Measurements from ENCODE around the gene FAM163A.
"Not testable (repeated sequence)": the region's sequence is repeated elsewhere in the genome, so short reads cannot be mapped to it uniquely, and the experiment has no call there.

The FAM163A gene

DNA sequence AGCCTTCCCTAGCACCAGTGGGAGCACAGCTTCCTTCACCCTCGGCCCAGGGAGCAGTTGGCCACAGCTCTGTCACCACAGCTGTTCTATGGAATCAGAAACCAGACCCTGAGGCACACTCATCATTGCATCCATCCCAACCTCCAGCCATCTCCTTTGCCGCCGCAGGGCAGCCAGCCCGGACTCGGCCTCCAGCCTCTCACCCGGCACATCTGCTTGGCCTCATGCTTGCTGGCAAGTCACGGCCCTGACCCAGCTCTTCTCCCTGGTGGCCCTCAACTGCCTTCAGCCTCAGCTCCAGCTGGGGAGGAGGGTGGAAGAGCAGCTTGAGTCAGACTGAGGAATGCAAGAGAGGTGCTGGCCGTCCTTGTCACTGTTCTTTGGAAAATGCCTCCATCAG lies 74.7 kb downstream of the FAM163A start:
- no peak for DNase-seq

- DNase-seq: no peak
Measured at GRCh38 chr1:179818260-179818659, 75.2 kb downstream of the FAM163A start.

DNA sequence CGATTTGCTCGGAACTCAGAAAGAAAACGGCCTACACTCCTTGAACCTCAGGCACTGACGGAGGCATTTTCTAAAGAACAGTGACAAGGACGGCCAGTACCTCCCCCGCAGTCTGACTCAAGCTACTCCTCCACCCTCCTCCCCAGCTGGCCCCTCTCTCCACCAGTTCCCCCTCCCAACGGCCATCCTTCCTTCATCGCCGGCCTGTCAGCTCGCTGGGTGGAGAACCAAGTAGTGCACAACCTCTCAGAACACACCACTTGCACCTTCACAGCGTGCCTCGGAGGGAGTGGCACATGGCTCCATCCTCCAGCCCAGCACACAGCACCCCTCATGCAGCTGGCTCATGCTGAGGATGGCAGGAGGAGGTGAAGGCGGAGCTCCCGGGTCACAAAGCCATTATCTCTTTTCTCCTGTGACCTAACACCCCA lies 75.7 kb downstream of the FAM163A start:
- DNase-seq: no peak

DNA sequence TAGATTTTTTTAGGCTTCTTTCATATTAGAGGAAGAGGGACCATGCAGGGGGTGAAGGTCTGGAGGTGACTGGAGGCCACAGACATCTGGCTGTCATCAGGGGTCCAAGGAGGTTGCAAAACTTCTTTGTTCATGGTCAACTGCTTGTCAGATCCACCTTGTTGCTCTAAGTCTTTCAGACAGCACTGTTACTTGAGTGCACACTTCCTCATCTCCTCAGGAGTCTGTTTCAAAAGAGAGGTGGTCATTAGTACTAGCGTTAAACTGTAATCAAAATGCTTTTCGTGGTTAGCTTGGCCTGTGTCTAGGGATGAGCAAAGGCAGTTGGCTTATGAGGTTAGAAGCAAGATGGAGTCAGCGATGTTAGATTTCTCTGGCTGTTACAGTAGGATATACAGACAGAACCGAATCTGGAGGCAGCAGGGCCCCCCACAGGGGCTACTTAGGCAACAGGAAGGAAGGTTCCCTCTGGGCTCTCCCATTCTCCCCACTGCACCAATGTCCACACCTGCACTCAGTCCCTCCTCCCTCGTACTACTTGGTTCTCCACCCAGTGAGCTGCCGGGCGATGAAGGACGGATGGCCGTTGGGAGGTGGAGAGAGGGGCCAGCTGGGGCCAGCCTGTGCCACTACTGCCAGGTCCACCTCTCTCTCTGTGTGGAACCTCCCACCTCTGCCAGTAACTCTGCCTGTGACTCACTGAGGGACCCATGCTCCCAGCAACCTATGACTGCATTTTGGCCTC lies 77.3 kb downstream of the FAM163A start:
- DNase-seq: no peak

GRCh38 chr1:179821524-179821923 lies 78.4 kb downstream of the FAM163A start:
- no peak for DNase-seq

DNA sequence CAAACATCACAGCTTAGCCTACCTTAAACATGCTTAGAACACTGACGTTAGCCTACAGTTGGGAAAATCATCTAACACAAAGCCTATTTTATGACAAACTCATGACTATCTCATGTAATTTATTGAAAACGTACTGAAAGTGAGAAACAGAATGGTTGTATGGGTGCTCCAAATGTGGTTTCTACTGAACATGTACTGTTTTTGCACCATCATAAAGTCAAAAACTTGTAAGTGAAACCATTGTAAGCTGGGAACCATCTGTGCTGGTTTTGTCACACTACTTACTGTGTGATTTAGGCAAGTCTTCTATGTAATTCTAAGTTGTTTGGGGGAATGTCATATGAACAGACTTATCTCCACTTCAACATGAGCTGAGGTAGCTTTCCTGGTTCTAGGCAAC lies 79.0 kb downstream of the FAM163A start:
- DNase-seq: no peak

DNA sequence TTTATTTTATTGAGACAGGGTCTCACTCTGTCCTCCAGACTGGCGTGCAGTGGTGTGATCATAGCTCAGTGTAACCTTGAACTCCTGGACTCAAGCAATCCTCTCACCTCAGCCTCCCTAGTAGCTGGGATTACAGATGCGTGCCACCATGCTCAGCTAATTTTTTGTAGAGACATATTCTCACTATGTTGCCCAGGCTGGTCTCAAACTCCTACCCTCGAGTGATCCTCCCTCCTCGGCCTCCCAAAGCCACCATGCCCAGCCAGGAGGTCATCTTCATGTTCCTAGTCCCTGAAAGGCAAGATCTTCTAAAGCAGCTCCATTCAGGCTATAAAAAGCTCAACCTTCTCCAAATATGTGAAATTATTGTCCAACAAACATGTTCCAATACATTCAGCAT lies 80.6 kb downstream of the FAM163A start:
- DNase-seq: no peak

DNA sequence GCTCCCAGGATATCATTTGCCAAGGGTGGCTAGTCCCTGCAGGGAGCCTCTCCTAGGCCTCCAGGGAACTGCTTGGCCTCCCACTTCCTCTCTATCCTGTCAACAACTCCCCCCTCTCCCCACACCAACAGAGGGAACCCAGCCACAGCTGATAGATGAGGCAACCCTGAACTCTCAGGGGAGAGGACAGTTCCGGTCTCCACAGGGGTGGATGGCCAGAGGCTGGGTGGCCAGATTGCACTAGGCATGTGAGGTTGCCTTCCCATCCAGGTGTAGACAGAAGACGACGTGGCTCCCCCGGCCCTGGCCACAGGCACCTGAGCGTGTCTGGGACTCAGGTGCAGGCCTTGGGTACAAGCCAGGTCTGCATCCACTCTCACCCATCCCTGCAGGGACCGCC lies 81.2 kb downstream of the FAM163A start:
- no peak for DNase-seq

GRCh38 chr1:179825206-179825605 lies 82.1 kb downstream of the FAM163A start:
- no peak for DNase-seq

GRCh38 chr1:179825798-179826460 lies 82.8 kb downstream of the FAM163A start:
- no peak for DNase-seq

DNA sequence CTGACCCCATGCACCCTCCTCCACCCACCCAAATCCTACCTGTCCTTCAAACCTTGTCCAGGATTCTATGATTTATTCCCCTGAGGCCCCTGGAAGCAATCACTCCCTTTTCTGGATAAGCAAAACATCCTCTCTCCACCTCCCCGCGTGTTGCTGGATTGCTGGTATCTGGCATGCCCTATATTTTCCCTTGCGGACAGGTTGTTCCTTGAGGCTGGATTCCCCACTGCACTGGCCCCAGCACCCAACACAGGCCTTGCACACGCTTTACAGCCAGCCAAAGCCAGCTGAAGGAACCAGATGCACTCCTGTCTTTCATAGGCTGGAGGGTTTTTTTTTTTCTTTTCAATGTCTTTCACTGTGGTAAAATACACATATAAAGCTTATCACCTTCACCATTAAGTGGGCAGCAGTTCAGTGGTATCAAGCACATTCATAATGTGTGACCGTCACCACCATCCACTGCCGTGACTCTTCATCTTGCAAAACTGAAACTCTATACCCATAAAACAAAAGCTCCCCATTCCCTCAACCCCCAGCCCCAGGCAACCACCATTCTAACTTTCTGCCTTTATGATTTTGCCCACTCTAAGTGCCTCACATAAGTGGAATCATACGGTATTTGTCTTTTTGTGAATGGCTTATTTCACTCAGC lies 83.7 kb downstream of the FAM163A start:
- DNase-seq: no peak

- DNase-seq: no peak
Measured at GRCh38 chr1:179828554-179829110, 85.5 kb downstream of the FAM163A start.

DNA sequence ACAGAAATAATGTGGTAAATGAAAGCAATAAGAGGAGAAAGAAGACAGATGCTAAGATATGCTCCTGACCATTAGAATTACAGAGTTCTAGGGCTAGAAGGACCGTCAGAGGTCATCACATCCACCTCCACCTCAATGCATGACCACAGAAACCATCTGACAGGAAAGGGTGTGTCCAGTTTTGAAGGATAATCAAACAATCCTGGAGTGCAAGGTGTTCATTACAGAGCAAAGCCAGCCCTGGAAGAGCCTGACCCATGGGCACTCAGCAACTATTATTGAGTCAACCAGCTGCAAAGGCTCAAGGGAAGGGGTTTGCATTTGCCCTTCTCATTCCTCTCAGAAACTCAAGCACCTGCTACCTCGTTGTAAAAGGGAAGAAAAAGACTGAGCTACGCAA lies 88.1 kb downstream of the FAM163A start:
- DNase-seq: peak; percentile 35 to 36

GRCh38 chr1:179831852-179832699 lies 89.0 kb downstream of the FAM163A start:
- no peak for DNase-seq

- not testable (repeated sequence) for DNase-seq
Measured at GRCh38 chr1:179836686-179837445, 93.8 kb downstream of the FAM163A start.

- no peak for DNase-seq
Measured at GRCh38 chr1:179840107-179840506, 97.0 kb downstream of the FAM163A start.

GRCh38 chr1:179848233-179848632 lies 105.1 kb downstream of the FAM163A start:
- no peak for DNase-seq

- DNase-seq: no peak
Measured at GRCh38 chr1:179853102-179853501, 110.0 kb downstream of the FAM163A start.

DNA sequence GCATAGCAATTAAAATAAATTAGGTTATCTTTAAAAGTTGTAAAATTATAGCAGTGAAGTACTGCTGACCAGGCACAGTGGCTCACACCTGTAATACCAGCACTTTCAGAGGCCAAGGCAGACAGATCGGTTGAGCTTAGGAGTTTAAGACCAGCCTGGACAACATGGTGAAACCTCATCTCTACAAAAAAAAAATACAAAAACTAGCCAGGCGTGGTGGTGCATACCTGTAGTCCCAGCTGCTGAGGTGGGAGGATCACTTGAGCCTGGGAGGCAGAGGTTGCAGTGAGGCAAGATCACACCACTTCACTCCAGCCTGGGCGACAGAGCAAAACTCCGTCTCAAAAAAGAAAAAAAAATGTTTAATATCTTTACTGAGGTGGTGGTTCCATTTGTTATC lies 112.7 kb downstream of the FAM163A start:
- DNase-seq: not testable (repeated sequence)

DNA sequence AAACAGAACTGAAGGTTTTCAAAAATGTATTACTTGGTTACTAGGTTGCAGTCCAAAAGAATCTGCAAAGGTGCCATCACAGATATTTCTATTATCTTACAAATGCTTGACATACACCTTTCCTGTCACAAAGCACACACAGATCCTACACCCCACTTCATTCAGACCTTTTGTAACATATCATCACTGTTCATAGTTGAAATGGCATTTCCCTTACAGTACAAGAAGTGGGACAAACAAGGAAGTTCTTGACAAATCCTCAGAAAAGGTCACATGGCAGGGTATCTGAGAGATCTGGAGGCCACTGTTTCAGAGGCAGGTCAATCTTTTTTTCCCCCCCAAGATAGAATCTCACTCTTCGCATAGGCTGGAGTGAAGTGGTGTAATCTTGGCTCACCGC lies 113.2 kb downstream of the FAM163A start:
- no peak for DNase-seq

GRCh38 chr1:179857009-179857408 lies 113.9 kb downstream of the FAM163A start:
- no peak for DNase-seq

DNA sequence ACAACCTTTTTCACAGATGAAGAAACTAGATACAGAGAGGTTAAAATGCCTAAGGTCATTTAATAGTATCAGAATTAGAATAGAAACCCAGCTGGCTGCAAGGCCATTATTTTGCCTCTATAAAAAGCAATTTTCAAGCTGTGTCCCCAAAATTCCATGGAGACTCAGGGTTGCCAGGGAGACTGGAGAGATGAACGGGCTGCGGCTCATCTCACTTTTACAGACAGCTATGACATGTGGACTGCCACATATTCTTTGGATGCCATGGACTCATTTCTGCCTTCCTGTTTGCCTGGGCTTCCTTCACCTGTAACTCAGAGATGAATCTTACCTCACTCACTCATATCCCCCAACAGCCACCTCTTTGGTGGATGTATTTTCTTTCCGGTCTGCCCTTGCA lies 117.6 kb downstream of the FAM163A start:
- no peak for DNase-seq

Data from SHP77 (cell line).